Prostate gland (tissue), 2 donors: Measurements from ENCODE around the gene ZNF230. TPM values are rescaled to one million over a fixed set of nuclear protein-coding genes. Genes with fewer than 3 reads are reported as not detected.

Experiments used
- DNase-seq: peaks from one replicate; pipeline ENCODE4 v3.0.0-alpha.2; 2019; ENCODE audit warnings: low spot score
- H3K27ac ChIP-seq, 2 donors: fragments of 200-600 bp; sonication (generic); 2 replicates each; pipeline ENCODE4 v1.5.1; 2017 to 2019
- H3K27me3 ChIP-seq: fragments of 200-600 bp; sonication (generic); replicated peaks from 2 replicates; pipeline ENCODE4 v1.5.1; 2019; ENCODE audit not compliant: insufficient read depth
- H3K36me3 ChIP-seq, 2 donors: fragments of 200-600 bp; sonication (generic); 1 replicate in 1 of 2; 2 replicates in 1 of 2; pipeline versions ENCODE4 v1.5.1 to v1.8.1; 2017 to 2019
- H3K4me1 ChIP-seq: fragments of 200-600 bp; sonication (generic); replicated peaks from 2 replicates; pipeline ENCODE4 v1.5.1; 2019
- H3K4me3 ChIP-seq, 2 donors: fragments of 200-600 bp; sonication (generic); 2 replicates each; pipeline ENCODE4 v1.5.1; 2017 to 2019
- H3K9me3 ChIP-seq: fragments of 200-600 bp; sonication (generic); 2 replicates; pipeline ENCODE4 v1.5.1; 2017
- CTCF ChIP-seq, 4 experiments: fragments of 200-600 bp in 2 of 4; fragments of 450-650 bp in 2 of 4; sonication (generic) in 2 of 4; IDR thresholded peaks; 1 replicate in 3 of 4; 2 replicates in 1 of 4; pipeline ENCODE4 v1.5.1; 2016 to 2019; ENCODE audit warnings: antibody characterized with exemption in 4 of 4, mild to moderate bottlenecking in 2 of 4, moderate library complexity in 2 of 4
- POLR2A ChIP-seq: fragments of 450-650 bp; IDR thresholded peaks from one replicate; pipeline ENCODE4 v1.6.1; 2016; ENCODE audit warnings: antibody characterized with exemption, mild to moderate bottlenecking
- POLR2AphosphoS5 ChIP-seq: sonication (generic); formaldehyde crosslinking; IDR thresholded peaks from one replicate; pipeline ENCODE4 v1.6.1; 2017; ENCODE audit warnings: antibody characterized with exemption
- WGBS: methylation state at CpG from one replicate; pipeline ENCODE4 v1.1.5; 2018; 5-methylcytosine and 5-hydroxymethylcytosine counted together
- intact Hi-C: fragments of 100-400 bp; cut with DNase I; formaldehyde crosslinking; loops from one replicate; pipeline ENCODE4 v1.14.2; 2022
- total RNA-seq, 2 donors: library from RNA; depleted of rRNA; stranded (reverse); fragments of >200 nt; gene quantifications; one replicate each; pipeline ENCODE4 v1.1.0, GENCODE V29; 2016

The ZNF230 gene
- total RNA-seq = 1 to 10 TPM; 2.6 to 3.5 TPM

GRCh38 chr19:44002566-44003460 lies at the start of gene ZNF230:
Gene ZNF230 (plus strand): TSS chr19:44002957. CDS start chr19:44007079, 4,122 bp downstream.
- TF ChIP-seq POLR2AphosphoS5 (peak; percentile 96), POLR2A (peak; percentile 20), CTCF (IDR thresholded peaks at IDR 0.05) (no peak)
- H3K27me3 ChIP-seq = no peaks in the 10 kb centered on the region
- H3K9me3 ChIP-seq = no peaks in the 10 kb centered on the region
- peak; percentile 95 for DNase-seq
- peak within 1 kb of the TSS; percentile 61 to 64 for H3K4me3 ChIP-seq
- under 1% methylated on average over 48 of the region's 48 CpGs for WGBS
- peak within 1 kb of the TSS; percentile 66 to 67 for H3K27ac ChIP-seq
- intact Hi-C loops = loop anchor here (10.0 kb wide), 1 partner anchor 92 kb away; the partner anchor contains the start of gene ZNF224
- H3K36me3 ChIP-seq = peaks cover 0 to 9% of the 10 kb centered on the region in 2 donors
- no peaks in the 10 kb centered on the region for H3K4me1 ChIP-seq

GRCh38 chr19:43956827-43957226 lies 45.9 kb upstream of the ZNF230 start:
- Histone ChIP-seq H3K27ac (no peak overlapping the region), H3K4me3 (no peak overlapping the region), H3K9me3 (no peaks in the 10 kb centered on the region), H3K27me3 (no peaks in the 10 kb centered on the region), H3K36me3 (no peaks in the 10 kb centered on the region), H3K4me1 (no peaks in the 10 kb centered on the region)
- intact Hi-C loops = no loop called here
- no peak for DNase-seq
- TF ChIP-seq POLR2AphosphoS5 = no peak
- 97% methylated on average over 3 of the region's 3 CpGs for WGBS

- Histone ChIP-seq H3K27ac (no peak overlapping the region), H3K9me3 (no peaks in the 10 kb centered on the region), H3K27me3 (no peaks in the 10 kb centered on the region), H3K4me3 (no peak overlapping the region), H3K4me1 (no peaks in the 10 kb centered on the region), H3K36me3 (no peaks in the 10 kb centered on the region)
- 97% methylated on average over 3 of the region's 3 CpGs for WGBS
- no peak for DNase-seq
- TF ChIP-seq POLR2AphosphoS5 (no peak), POLR2A (no peak), CTCF (IDR thresholded peaks at IDR 0.05) (no peak)
- intact Hi-C loops = no loop called here
Observed at GRCh38 chr19:43957891-43958290, 44.9 kb upstream of the ZNF230 start.

- H3K36me3 ChIP-seq = no peaks in the 10 kb centered on the region
- intact Hi-C loops = no loop called here
- WGBS = 71% methylated on average over 4 of the region's 4 CpGs
- TF ChIP-seq POLR2AphosphoS5 = no peak
- no peak for TF ChIP-seq POLR2A
- TF ChIP-seq CTCF (IDR thresholded peaks at IDR 0.05) = no peak
- H3K27me3 ChIP-seq = no peaks in the 10 kb centered on the region
- no peak overlapping the region for H3K4me3 ChIP-seq
- no peak overlapping the region for H3K27ac ChIP-seq
- H3K9me3 ChIP-seq = no peaks in the 10 kb centered on the region
- DNase-seq = no peak
- H3K4me1 ChIP-seq = no peaks in the 10 kb centered on the region
Observed at GRCh38 chr19:43960411-43960810, 42.3 kb upstream of the ZNF230 start.

DNA sequence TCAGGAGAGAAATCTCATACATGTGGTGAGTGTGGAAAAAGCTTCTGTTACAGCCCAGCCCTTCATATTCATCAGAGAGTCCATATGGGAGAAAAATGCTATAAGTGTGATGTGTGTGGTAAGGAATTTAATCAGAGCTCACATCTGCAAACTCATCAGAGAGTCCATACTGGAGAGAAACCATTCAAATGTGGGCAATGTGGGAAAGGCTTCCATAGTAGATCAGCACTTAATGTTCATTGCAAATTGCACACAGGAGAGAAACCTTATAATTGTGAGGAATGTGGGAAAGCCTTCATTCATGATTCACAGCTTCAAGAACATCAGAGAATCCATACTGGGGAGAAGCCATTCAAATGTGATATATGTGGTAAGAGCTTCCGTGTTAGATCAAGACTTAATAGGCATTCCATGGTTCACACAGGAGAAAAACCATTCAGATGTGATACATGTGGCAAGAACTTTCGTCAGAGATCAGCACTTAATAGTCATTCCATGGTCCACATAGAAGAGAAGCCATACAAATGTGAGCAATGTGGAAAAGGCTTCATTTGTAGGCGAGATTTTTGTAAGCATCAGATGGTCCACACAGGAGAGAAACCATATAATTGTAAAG lies 36.6 kb upstream of the ZNF230 start:
- no peak for DNase-seq
- no peak for TF ChIP-seq POLR2A
- TF ChIP-seq POLR2AphosphoS5 = no peak
- TF ChIP-seq CTCF (IDR thresholded peaks at IDR 0.05) = no peak
- no peaks in the 10 kb centered on the region for H3K9me3 ChIP-seq
- H3K27ac ChIP-seq = no peak overlapping the region
- no peaks in the 10 kb centered on the region for H3K4me1 ChIP-seq
- intact Hi-C loops = no loop called here
- H3K27me3 ChIP-seq = no peaks in the 10 kb centered on the region
- peaks cover 11 to 15% of the 10 kb centered on the region in 2 donors for H3K36me3 ChIP-seq
- no peak overlapping the region for H3K4me3 ChIP-seq
- 98% methylated on average over 3 of the region's 3 CpGs for WGBS
